ENCODE data around the gene PRPF6. TPM values are rescaled to one million over a fixed set of nuclear protein-coding genes. Genes with fewer than 3 reads are reported as not detected.

The PRPF6 gene
- total and polyA plus RNA-seq, 2 donors (not counting 3 experiments of a cell fraction or from before 2014, with no cell fraction given): 35.3 to 67.4 TPM

DNA sequence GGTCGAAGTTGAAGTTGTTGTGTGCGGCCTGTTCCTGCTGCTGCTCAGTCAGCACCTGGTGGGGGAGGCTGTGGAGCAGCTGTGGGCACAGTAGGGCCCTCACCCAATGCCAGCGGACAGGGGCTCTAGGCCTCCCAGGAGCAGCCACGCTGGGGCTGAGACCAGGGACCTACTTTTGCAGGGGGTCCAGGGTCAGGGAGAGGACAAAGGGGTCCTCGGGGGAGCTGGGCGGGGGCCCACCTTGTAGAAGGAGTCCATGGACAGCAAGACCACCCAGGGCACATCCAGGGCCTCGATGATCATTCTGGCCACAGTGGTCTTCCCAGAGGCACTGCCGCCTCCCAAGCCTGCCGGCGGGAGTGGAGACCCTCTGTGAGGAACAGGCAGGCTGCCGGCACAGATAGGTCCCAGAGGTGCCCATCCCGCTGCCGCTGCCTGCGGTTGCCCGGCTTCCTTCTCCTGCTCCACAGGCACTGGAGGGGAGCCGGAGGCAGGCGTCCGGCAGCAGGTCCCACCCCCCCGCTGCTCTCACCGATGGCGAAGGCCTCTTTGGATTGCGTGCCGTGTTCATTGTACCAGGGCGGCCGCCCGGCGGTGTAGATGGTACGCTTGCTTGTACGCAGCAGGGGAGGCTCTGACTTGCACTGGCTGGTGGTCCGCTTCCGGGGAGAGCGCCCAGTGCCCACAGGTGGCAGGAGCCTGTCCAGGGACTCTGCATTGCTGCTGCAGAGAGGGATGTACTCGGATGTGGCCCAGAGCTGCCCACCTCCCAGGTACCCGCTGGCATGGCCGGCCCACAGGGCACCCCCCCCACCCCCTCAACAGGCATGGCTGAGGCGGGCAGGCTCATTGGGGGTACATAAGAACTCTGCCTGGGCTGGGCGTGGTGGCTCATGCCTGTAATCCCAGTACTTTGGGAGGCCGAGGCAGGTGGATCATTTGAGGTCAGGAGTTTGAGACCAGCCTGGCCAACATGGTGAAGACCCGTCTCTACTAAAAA lies 34.7 kb upstream of the PRPF6 start:
- CTCF ChIA-PET: no interaction called here
- peaks cover 26% of the 10 kb centered on the region for H3K4me1 ChIP-seq (ENCODE audit: control insufficient read depth, extremely low read depth, insufficient read depth, low read length)
- intact Hi-C loops (cut with micrococcal nuclease) (no loop called here), dilution Hi-C loops (cut with MboI; ENCODE audit: extremely low pct_ligation_motif_present, low sequenced_read_pairs) (no loop called here)
- no peaks in the 10 kb centered on the region for H4K20me1 ChIP-seq (replicated peaks; ENCODE audit: control insufficient read depth, extremely low read depth, insufficient read depth, low read length)
- no peak overlapping the region for H3K4me2 ChIP-seq (ENCODE audit: insufficient read depth, low read length)
- H3K27me3 ChIP-seq (ENCODE audit: control insufficient read depth in 2 of 2, insufficient read depth in 2 of 2, low read length in 2 of 2): no peaks in the 10 kb centered on the region
- H3K27ac ChIP-seq (ENCODE audit: insufficient read depth, low read depth, low read length): no peak overlapping the region
- DNase-seq (ENCODE audit: low read depth, low spot score) (no peak), FAIRE-seq (no peak)
- H3K36me3 ChIP-seq (ENCODE audit: control insufficient read depth in 2 of 2, extremely low read depth in 1 of 2, insufficient read depth in 2 of 2, low read length in 2 of 2): peaks cover 3 to 32% of the 10 kb centered on the region in 2 experiments
- no peak overlapping the region for H3K4me3 ChIP-seq (replicated peaks in 1 of 3; ENCODE audit: insufficient read depth in 1 of 3, low read depth in 1 of 3, low read length in 3 of 3)
- peaks cover 31% of the 10 kb centered on the region for H3K79me2 ChIP-seq (ENCODE audit: control insufficient read depth, insufficient read depth, low read length)
- no peak overlapping the region for H2AFZ ChIP-seq (ENCODE audit: low read depth, low read length)
- no peak overlapping the region for H3K9ac ChIP-seq (replicated peaks; ENCODE audit: extremely low read depth, insufficient read depth, low read length)
- no TSS peak for BruUV-seq (replicated peaks)
- POLR2A ChIA-PET: no interaction called here
- no peaks in the 10 kb centered on the region for H3K9me3 ChIP-seq (replicated peaks; ENCODE audit: control insufficient read depth, insufficient read depth, low read length)
- TF ChIP-seq MYC (IDR thresholded peaks at IDR 0.05; ENCODE audit: low read depth, low read length): no peak
- H3K9me1 ChIP-seq (replicated peaks; ENCODE audit: control insufficient read depth, extremely low read depth, insufficient read depth, low read length): no peaks in the 10 kb centered on the region

DNA sequence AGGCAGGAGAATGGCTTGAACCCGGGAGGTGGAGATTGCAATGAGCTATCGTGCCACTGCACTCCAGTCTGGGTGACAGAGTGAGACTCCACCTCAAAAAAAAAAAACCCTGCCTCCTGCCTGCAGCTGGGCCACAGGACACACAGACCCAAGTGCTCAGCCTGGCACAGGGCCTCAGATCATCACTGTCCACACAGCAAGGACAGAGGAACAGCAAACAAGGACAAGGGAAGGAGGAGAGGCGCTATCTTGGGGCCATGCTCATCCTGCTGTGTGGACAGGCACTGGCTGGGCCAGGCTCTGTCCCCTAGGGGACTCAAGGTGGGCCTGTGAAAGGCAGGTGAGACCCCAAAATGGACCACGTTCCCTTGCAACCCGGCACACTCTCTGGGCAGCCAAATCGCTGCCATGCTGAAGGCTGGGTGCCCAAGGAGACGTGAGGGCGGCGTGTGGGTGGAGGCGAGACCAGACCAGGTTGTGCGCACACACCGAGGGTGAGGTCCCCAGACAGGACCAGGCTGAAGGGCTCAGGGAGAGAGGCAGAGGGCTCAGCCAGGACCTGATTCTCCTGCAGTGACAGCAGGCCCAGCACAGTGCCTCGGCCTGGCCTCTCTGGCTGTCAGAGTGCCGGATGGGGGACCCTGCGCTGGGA lies 33.8 kb upstream of the PRPF6 start:
- H3K36me3 ChIP-seq (ENCODE audit: control insufficient read depth in 2 of 2, extremely low read depth in 1 of 2, insufficient read depth in 2 of 2, low read length in 2 of 2): peaks cover 3 to 30% of the 10 kb centered on the region in 2 experiments
- H4K20me1 ChIP-seq (replicated peaks; ENCODE audit: control insufficient read depth, extremely low read depth, insufficient read depth, low read length): no peaks in the 10 kb centered on the region
- no peak overlapping the region for H3K27ac ChIP-seq (ENCODE audit: insufficient read depth, low read depth, low read length)
- no peaks in the 10 kb centered on the region for H3K9me3 ChIP-seq (replicated peaks; ENCODE audit: control insufficient read depth, insufficient read depth, low read length)
- FAIRE-seq: no peak
- intact Hi-C loops (cut with micrococcal nuclease): no loop called here
- no TSS peak for BruUV-seq (replicated peaks)
- CTCF ChIA-PET: no interaction called here
- H3K4me3 ChIP-seq (replicated peaks in 1 of 3; ENCODE audit: insufficient read depth in 1 of 3, low read depth in 1 of 3, low read length in 3 of 3): no peak overlapping the region
- no peak overlapping the region for H3K9ac ChIP-seq (replicated peaks; ENCODE audit: extremely low read depth, insufficient read depth, low read length)
- dilution Hi-C loops (cut with MboI; ENCODE audit: extremely low pct_ligation_motif_present, low sequenced_read_pairs): no loop called here
- POLR2A ChIA-PET: no interaction called here
- H3K27me3 ChIP-seq (ENCODE audit: control insufficient read depth in 2 of 2, insufficient read depth in 2 of 2, low read length in 2 of 2): no peaks in the 10 kb centered on the region
- H2AFZ ChIP-seq (ENCODE audit: low read depth, low read length): no peak overlapping the region
- H3K4me2 ChIP-seq (ENCODE audit: insufficient read depth, low read length): no peak overlapping the region
- peaks cover 21% of the 10 kb centered on the region for H3K4me1 ChIP-seq (ENCODE audit: control insufficient read depth, extremely low read depth, insufficient read depth, low read length)
- no peak for DNase-seq (ENCODE audit: low read depth, low spot score)
- no peak for TF ChIP-seq MYC (IDR thresholded peaks at IDR 0.05; ENCODE audit: low read depth, low read length)
- no peaks in the 10 kb centered on the region for H3K9me1 ChIP-seq (replicated peaks; ENCODE audit: control insufficient read depth, extremely low read depth, insufficient read depth, low read length)
- peaks cover 37% of the 10 kb centered on the region for H3K79me2 ChIP-seq (ENCODE audit: control insufficient read depth, insufficient read depth, low read length)
